ENCODE results near the gene PHLDA2. TPM values are rescaled to one million over a fixed set of nuclear protein-coding genes. Genes with fewer than 3 reads are reported as not detected.
A peak's percentile ranks its signal among the peaks of the same experiment; 100 is the strongest.

Gene PHLDA2
- total and polyA plus RNA-seq, 8 donors = 0.16 to 9.0 (median 2.6) TPM

- ATAC-seq (no peak), DNase-seq (no peak), FAIRE-seq (no peak)
- no peak overlapping the region for H3K4me3 ChIP-seq
- peaks cover 8 to 14% (median 10%) of the 10 kb centered on the region in 3 donors for H3K4me1 ChIP-seq
- H3K27ac ChIP-seq = peak overlapping the region in 1 of 4 donors; percentile 23
- H3K9me3 ChIP-seq = no peaks in the 10 kb centered on the region
- WGBS, 2 donors = 76 to 78% methylated on average over 8 of the region's 8 CpGs
- TF ChIP-seq CTCF (IDR thresholded peaks at IDR 0.05) = no peak
- peaks cover 0 to 26% (median 0%) of the 10 kb centered on the region in 3 donors for H3K36me3 ChIP-seq
- intact Hi-C loops (cut with DNase I) = no loop called here
- no peaks in the 10 kb centered on the region for H3K27me3 ChIP-seq
Measured at GRCh38 chr11:2945757-2946287, 16.6 kb upstream of the PHLDA2 start.

DNA sequence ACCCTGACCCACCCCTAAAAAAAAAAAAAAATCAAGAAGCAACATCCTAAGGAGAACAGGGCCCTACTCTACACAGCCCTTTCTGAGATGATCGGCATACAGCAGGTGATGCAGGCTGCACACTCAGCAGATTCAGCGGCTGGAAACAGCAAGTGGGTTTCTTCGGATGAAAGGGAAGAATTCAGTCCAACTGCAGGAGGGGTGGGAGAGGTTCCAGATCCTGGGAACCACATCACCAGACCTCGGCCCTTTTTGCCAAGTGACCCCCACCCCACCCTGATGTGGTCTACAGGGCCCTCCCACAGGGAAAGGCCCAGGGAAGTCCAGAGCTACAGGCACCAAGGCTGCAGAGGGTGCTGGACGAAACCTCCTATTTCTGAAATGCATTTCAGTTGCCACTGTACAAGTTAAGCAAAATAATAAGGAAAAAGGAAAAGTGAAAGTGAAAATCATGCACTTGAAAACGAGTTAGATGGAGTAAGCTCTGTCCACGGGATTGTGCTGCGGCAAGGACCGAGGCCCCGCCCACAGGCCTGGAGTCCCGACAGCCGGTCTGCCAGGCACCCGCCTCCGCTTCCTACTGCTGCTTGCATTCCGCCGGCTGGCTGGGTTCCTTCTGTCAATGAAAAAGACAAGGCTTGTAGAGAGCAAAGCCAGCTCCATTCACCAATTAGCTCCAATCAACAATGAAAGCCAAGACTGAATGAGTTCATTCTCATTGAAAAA is 16.0 kb upstream of the PHLDA2 start:
- Histone ChIP-seq H3K9me3 (no peaks in the 10 kb centered on the region), H3K4me3 (peak overlapping the region in 1 of 4 donors; percentile 18), H3K36me3 (peaks cover 0 to 19% (median 0%) of the 10 kb centered on the region in 3 donors), H3K27me3 (no peaks in the 10 kb centered on the region), H3K4me1 (peaks cover 8 to 18% (median 12%) of the 10 kb centered on the region in 3 donors), H3K27ac (peak overlapping the region in 2 of 4 donors; percentile 15 to 50)
- 34 to 43% methylated on average over 16 of the region's 16 CpGs for whole genome bisulfite sequencing, 2 donors
- no peak for TF ChIP-seq CTCF (IDR thresholded peaks at IDR 0.05)
- peak; percentile 70 to 87 (median 84) for DNase-seq
- intact Hi-C loops (cut with DNase I) = no loop called here
- FAIRE-seq = peak; percentile 97
- ATAC-seq = peak; percentile 63 to 85 (median 81)

DNA sequence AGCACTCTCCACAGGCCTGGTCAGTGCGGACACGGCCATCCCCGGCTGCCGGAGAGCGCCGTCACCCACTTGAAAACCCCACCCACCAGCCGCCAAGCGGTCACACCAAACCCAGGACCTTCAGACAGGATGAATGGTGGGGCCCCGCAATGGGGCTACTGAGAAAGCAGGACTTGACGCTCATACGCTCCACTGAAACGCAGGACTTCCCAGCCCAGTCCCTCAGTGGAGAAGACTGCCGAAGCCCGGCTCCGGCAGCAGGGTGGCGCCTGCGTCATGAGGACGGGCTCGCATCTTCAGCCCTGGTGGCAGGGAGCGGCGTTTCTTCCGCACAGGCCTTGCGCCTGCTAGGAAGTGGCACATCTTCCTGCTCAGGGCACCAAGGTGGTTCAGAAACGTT is 15.3 kb upstream of the PHLDA2 start:
- Histone ChIP-seq H3K4me3 (no peak overlapping the region), H3K27me3 (no peaks in the 10 kb centered on the region), H3K27ac (peak overlapping the region in 2 of 4 donors; percentile 15 to 50), H3K4me1 (peaks cover 8 to 18% (median 12%) of the 10 kb centered on the region in 3 donors), H3K9me3 (no peaks in the 10 kb centered on the region), H3K36me3 (peaks cover 0 to 16% (median 0%) of the 10 kb centered on the region in 3 donors)
- no peak for TF ChIP-seq CTCF (IDR thresholded peaks at IDR 0.05)
- FAIRE-seq (no peak), ATAC-seq (no peak), DNase-seq (no peak)
- intact Hi-C loops (cut with DNase I) = no loop called here
- WGBS, 2 donors = 91 to 94% methylated on average over 24 of the region's 24 CpGs

DNA sequence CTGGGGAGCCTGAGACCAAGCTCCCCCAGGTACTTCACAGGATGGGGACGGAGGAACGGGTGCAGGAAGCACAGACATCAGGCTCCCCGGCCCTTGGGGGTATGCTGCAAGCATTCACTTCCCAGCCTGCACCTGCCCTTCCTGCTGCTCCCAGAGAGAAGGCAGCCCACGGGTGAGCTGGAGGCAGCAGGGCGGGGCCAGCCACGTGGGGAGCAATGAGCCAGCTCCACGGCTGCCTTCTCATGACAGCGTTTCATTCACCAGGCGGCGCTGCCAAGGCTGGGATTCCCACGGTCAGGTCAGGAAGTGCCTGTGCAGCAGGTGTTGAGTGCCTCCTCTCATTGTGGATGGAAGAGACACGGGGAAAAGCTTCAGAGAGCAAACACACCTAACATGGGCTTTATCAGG is 14.5 kb upstream of the PHLDA2 start:
- H3K27ac ChIP-seq = no peak overlapping the region
- H3K4me3 ChIP-seq = no peak overlapping the region
- ATAC-seq (peak; percentile 9 to 45 (median 23)), FAIRE-seq (no peak), DNase-seq (peak in 4 of 6 donors; percentile 45 to 65 (median 56))
- 58 to 63% methylated on average over 12 of the region's 12 CpGs for WGBS, 2 donors
- TF ChIP-seq CTCF (IDR thresholded peaks at IDR 0.05) = no peak
- peaks cover 8 to 18% (median 12%) of the 10 kb centered on the region in 3 donors for H3K4me1 ChIP-seq
- peaks cover 0 to 16% (median 0%) of the 10 kb centered on the region in 3 donors for H3K36me3 ChIP-seq
- H3K27me3 ChIP-seq = no peaks in the 10 kb centered on the region
- intact Hi-C loops (cut with DNase I) = no loop called here
- no peaks in the 10 kb centered on the region for H3K9me3 ChIP-seq
